Measurements from ENCODE around the gene CDK6.

Gene CDK6

GRCh38 chr7:92839901-92840300 lies 3.5 kb upstream of the CDK6 start:
- FAIRE-seq, result no peak
- no peak for DNase-seq (ENCODE audit: insufficient read length, low spot score)
- TF ChIP-seq CTCF (IDR thresholded peaks at IDR 0.05; ENCODE audit: insufficient read depth, missing control alignments), result no peak

DNA sequence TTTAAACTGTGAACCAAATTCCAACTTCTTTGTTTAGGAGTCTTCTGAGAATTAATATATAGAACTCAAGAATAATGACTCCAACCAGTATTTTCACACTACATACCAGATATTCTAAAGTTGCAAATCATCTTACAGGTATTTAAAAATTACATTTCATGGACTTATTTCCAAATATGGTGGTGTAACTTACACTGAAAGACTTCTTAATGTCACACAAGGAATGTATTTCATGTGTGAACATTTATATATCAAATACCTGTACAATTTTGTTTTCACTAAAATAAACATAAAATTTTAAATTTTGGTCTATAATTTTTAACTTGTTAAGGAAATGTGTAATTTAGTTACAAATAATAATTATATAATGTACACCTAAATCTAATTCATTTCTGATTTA lies 2.6 kb upstream of the CDK6 start:
- no peak for DNase-seq (ENCODE audit: insufficient read length, low spot score)
- no peak for FAIRE-seq

GRCh38 chr7:92837000-92837749 lies 802 bp upstream of the CDK6 start:
- no peak for DNase-seq (ENCODE audit: insufficient read length, low spot score)
- no peak for TF ChIP-seq CTCF (IDR thresholded peaks at IDR 0.05; ENCODE audit: insufficient read depth, missing control alignments)
- FAIRE-seq, result no peak

More for the DNA sequence above, 2.6 kb upstream of the CDK6 start:
- TF ChIP-seq CTCF (IDR thresholded peaks at IDR 0.05; ENCODE audit: insufficient read depth, missing control alignments), result no peak

DNA sequence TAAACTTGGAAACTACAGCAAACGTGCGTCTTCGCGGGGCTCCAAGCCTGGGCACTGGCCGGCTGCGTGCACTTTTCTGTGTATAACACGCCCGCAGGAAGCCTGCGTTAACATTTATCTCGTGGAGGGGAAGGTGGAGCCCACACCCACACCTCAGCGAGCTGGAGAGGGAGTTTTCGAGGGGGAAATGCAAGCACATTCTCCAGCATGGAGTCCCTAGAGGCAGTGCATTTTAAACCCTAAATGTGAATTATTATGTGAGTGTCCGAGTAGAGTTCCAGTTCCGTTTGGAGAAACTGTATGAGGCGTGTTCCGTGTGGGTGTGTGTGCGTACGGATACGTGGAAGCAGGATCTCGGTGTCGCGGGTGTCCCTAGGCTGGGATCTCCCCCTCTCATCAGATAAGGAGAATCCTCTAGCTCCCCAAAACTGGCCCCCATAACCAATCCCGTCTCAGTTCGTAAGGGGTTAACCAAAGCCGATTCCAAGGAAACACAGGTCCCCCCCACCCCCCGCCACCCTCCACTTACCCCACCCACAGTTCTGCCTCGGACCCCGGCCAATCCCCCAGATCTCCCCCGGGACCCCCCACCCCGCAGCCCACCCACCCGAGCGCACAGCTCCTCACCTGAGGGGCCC lies 403 bp downstream of the CDK6 start:
- FAIRE-seq (no peak), DNase-seq (ENCODE audit: insufficient read length, low spot score) (no peak)

GRCh38 chr7:92835261-92835850 lies 1.0 kb downstream of the CDK6 start:
- FAIRE-seq (no peak), DNase-seq (ENCODE audit: insufficient read length, low spot score) (no peak)
- TF ChIP-seq CTCF (IDR thresholded peaks at IDR 0.05; ENCODE audit: insufficient read depth, missing control alignments), result no peak

More for the DNA sequence above, 403 bp downstream of the CDK6 start:
- TF ChIP-seq CTCF (IDR thresholded peaks at IDR 0.05; ENCODE audit: insufficient read depth, missing control alignments), result no peak

DNA sequence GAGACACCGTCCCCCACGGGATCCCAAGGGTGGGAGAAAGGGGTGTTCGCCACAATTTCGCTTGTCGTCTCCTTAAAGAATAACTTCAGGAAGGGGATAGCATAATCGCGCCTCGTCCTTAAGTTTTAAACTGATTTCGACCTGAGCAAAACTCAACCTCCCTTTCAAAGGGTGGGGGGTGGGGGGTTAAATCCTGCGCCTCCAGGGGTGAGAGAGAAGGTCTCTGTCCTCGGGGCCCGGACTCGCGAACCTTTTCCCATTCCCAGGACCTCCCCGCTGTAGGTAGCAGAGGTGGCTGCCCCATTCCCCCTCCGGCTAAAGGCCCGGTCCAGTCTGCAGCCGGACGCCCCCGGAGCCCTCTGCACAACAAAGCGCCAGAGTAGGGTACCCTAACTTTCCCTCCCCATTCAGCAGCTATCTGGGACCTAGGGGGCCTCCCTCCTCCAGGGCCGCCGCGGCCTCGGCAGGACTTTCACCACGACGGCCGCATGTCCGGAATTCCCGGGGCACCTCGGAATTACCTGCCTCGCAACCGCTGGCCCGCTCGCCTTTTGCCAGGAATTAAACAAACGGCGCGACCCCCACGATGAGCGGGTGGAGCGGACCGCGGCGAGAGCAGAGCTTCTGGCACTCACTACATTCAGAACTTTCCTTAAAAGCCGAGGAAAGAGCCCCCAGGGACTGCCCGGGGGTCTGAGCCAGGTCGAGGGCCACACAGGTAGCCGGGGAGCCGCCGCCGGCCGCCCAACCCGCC lies 1.7 kb downstream of the CDK6 start:
- TF ChIP-seq CTCF (IDR thresholded peaks at IDR 0.05; ENCODE audit: insufficient read depth, missing control alignments), result no peak
- DNase-seq (ENCODE audit: insufficient read length, low spot score), result no peak
- no peak for FAIRE-seq

All from D721Med (cell line).